ENCODE results near the gene MBP. TPM values are rescaled to one million over a fixed set of nuclear protein-coding genes. Genes with fewer than 3 reads are reported as not detected.

The MBP gene
- total and polyA plus RNA-seq, 2 donors (not counting 3 experiments of a cell fraction or from before 2014, with no cell fraction given) = 1.7 to 2.3 TPM

DNA sequence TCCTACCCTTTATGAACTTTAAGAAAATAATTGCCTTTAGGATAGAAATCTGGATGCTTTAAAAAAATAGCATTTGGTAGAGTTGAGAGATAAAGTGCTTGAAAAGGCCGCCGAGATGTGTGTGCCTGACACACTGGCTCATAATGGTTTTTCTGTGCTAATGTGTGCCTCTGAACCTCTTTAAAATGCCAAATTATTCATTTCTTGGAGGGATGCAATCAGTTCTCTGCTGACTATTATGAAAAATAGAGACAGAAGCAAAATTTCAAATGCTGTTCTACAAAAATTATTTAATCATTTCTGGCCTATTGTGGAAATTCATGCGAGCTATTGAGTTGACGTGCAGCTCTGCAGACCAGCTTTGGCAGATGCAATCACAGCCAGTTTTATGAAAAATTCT is 18.0 kb upstream of the MBP start:
- TF ChIP-seq, protein P1, sequence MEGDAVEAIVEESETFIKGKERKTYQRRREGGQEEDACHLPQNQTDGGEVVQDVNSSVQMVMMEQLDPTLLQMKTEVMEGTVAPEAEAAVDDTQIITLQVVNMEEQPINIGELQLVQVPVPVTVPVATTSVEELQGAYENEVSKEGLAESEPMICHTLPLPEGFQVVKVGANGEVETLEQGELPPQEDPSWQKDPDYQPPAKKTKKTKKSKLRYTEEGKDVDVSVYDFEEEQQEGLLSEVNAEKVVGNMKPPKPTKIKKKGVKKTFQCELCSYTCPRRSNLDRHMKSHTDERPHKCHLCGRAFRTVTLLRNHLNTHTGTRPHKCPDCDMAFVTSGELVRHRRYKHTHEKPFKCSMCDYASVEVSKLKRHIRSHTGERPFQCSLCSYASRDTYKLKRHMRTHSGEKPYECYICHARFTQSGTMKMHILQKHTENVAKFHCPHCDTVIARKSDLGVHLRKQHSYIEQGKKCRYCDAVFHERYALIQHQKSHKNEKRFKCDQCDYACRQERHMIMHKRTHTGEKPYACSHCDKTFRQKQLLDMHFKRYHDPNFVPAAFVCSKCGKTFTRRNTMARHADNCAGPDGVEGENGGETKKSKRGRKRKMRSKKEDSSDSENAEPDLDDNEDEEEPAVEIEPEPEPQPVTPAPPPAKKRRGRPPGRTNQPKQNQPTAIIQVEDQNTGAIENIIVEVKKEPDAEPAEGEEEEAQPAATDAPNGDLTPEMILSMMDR (IDR thresholded peaks at IDR 0.05; ENCODE audit: extremely low read depth in 1 of 2, insufficient read depth in 1 of 2, low read depth in 1 of 2, low read length in 2 of 2) = no peak
- TF ChIP-seq POLR2A (IDR thresholded peaks at IDR 0.05; ENCODE audit: low read depth, low read length) = no peak
- TF ChIP-seq GATA2 (IDR thresholded peaks at IDR 0.05; ENCODE audit: insufficient read depth, insufficient read length, low read depth, low read length) = no peak
- no peak for TF ChIP-seq FOS (IDR thresholded peaks at IDR 0.05; ENCODE audit: borderline replicate concordance, insufficient read depth, low read length)
- no peak for TF ChIP-seq JUN (IDR thresholded peaks at IDR 0.05; ENCODE audit: borderline replicate concordance, insufficient read depth, insufficient read length, low read depth)
- no peak for TF ChIP-seq MYC (IDR thresholded peaks at IDR 0.05; ENCODE audit: low read depth, low read length)
- TF ChIP-seq, protein P2, sequence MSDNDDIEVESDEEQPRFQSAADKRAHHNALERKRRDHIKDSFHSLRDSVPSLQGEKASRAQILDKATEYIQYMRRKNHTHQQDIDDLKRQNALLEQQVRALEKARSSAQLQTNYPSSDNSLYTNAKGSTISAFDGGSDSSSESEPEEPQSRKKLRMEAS (IDR thresholded peaks at IDR 0.05; ENCODE audit: insufficient read depth, insufficient read length) = no peak
- no peak for TF ChIP-seq POLR2AphosphoS5 (IDR thresholded peaks at IDR 0.05; ENCODE audit: insufficient read depth, low read depth, low read length)
- TF ChIP-seq EZH2 (IDR thresholded peaks at IDR 0.05; ENCODE audit: borderline replicate concordance, low read depth, low read length, severe bottlenecking) = no peak
- ChIA-PET POLR2A (no interaction called here), CTCF (no interaction called here)
- Histone ChIP-seq H3K36me3 (ENCODE audit: control insufficient read depth in 2 of 2, extremely low read depth in 1 of 2, insufficient read depth in 2 of 2, low read length in 2 of 2) (no peaks in the 10 kb centered on the region), H3K79me2 (ENCODE audit: control insufficient read depth, insufficient read depth, low read length) (no peaks in the 10 kb centered on the region), H3K4me3 (replicated peaks in 1 of 3; ENCODE audit: insufficient read depth in 1 of 3, low read depth in 1 of 3, low read length in 3 of 3) (no peak overlapping the region), H2AFZ (ENCODE audit: low read depth, low read length) (no peak overlapping the region), H3K27me3 (ENCODE audit: control insufficient read depth in 2 of 2, insufficient read depth in 2 of 2, low read length in 2 of 2) (no peaks in the 10 kb centered on the region), H4K20me1 (replicated peaks; ENCODE audit: control insufficient read depth, extremely low read depth, insufficient read depth, low read length) (no peaks in the 10 kb centered on the region), H3K4me2 (ENCODE audit: insufficient read depth, low read length) (no peak overlapping the region), H3K4me1 (ENCODE audit: control insufficient read depth, extremely low read depth, insufficient read depth, low read length) (peaks cover 5% of the 10 kb centered on the region), H3K9me1 (replicated peaks; ENCODE audit: control insufficient read depth, extremely low read depth, insufficient read depth, low read length) (no peaks in the 10 kb centered on the region), H3K9me3 (replicated peaks; ENCODE audit: control insufficient read depth, insufficient read depth, low read length) (no peaks in the 10 kb centered on the region), H3K9ac (replicated peaks; ENCODE audit: extremely low read depth, insufficient read depth, low read length) (no peak overlapping the region), H3K27ac (ENCODE audit: insufficient read depth, low read depth, low read length) (no peak overlapping the region)
- intact Hi-C loops (cut with micrococcal nuclease) (no loop called here), dilution Hi-C loops (cut with MboI; ENCODE audit: extremely low pct_ligation_motif_present, low sequenced_read_pairs) (no loop called here)
- FAIRE-seq (no peak), DNase-seq (ENCODE audit: low read depth, low spot score) (no peak)
- no TSS peak for BruUV-seq (replicated peaks)

All from endothelial cell of umbilical vein (primary cell).